ENCODE data around the gene C12orf50. TPM values are rescaled to one million over a fixed set of nuclear protein-coding genes. Genes with fewer than 3 reads are reported as not detected.

The C12orf50 gene
- total and polyA plus RNA-seq, 10 of the 15 experiments (the other 5 are each of a cell fraction or from before 2014, with no cell fraction given), result 0.03 to 0.06 TPM; not detected in 8

DNA sequence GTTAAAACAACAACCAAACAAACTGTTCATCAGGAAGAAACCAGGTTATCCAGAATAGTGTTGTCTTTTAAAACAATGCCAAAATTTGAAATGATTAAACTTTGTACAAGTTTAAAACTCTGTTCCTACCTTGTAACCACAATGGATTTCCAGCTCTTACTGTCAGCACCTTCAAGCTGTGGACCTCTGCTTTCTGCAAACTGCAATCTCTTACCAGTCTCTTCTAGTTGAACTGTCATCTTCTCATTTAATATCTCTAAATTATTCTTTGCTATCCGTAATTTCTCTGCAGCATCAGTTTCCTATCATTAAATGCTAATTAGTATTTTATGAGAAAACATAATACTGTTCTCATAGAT lies 29.5 kb upstream of the C12orf50 start:
- FAIRE-seq (no peak), ATAC-seq (no peak), DNase-seq (ENCODE audit: low read depth, low spot score) (no peak)
- no peaks in the 10 kb centered on the region for H3K9me3 ChIP-seq (replicated peaks; ENCODE audit: control insufficient read depth, insufficient read depth, low read length)
- WGBS (ENCODE audit: insufficient coverage, insufficient replicate concordance, low lambda C conversion rate, missing lambda C conversion rate), result 95% methylated on average over 1 of the region's 1 CpG
- no peak overlapping the region for H3K27ac ChIP-seq (ENCODE audit: control insufficient read depth, insufficient read depth)
- POLR2A ChIA-PET, result interaction anchor here (0.5 kb wide), 1 partner anchor 36 kb away, joined by 4 read pairs; no protein-coding TSS in a partner anchor
- no TSS peak for BruUV-seq (replicated peaks)
- SMC1A ChIA-PET (ENCODE audit: uncharacterized antibody, unreplicated experiment), result interaction anchor here (1.6 kb wide), 1 partner anchor 21 kb away, joined by 5 read pairs; no protein-coding TSS in a partner anchor
- peaks cover 0 to 2% of the 10 kb centered on the region in 2 experiments; a peak in 1 of 4 replicates for H3K36me3 ChIP-seq (ENCODE audit: control insufficient read depth in 2 of 2, insufficient read depth in 2 of 2, low read length in 1 of 2)
- H3K4me2 ChIP-seq (ENCODE audit: control insufficient read depth, insufficient read depth), result no peak overlapping the region
- no peaks in the 10 kb centered on the region for H3K27me3 ChIP-seq (replicated peaks in 1 of 2; ENCODE audit: control insufficient read depth in 2 of 2, insufficient read depth in 2 of 2, low read length in 1 of 2)
- no peak overlapping the region for H3K9ac ChIP-seq (ENCODE audit: control insufficient read depth, insufficient read depth, low read length)
- no peaks in the 10 kb centered on the region for H3K79me2 ChIP-seq (ENCODE audit: control insufficient read depth, insufficient read depth, low read length)
- H4K20me1 ChIP-seq (ENCODE audit: control insufficient read depth, insufficient read depth), result no peaks in the 10 kb centered on the region
- intact Hi-C loops (cut with micrococcal nuclease; ENCODE audit: unreplicated experiment) (no loop called here), in situ Hi-C loops (cut with MboI) (no loop called here)
- RAD21 ChIA-PET (ENCODE audit: unreplicated experiment), result interaction anchor here (1.3 kb wide), 1 partner anchor 12 kb away, joined by 3 read pairs; no protein-coding TSS in a partner anchor
- no peaks in the 10 kb centered on the region for H3K4me1 ChIP-seq (ENCODE audit: control insufficient read depth, insufficient read depth, low read length)
- no peak overlapping the region for H3K4me3 ChIP-seq
- H2AFZ ChIP-seq (ENCODE audit: control insufficient read depth, low read depth, low read length), result no peak overlapping the region
- CTCF ChIA-PET, result interaction anchor here (1.0 to 1.1 kb wide), 2 partner anchors 10 to 21 kb away, joined by 3 to 4 read pairs; no protein-coding TSS in a partner anchor
- no peak for TF ChIP-seq FOXM1 (IDR thresholded peaks at IDR 0.05; ENCODE audit: low read depth, low read length)
- TF ChIP-seq, protein P1, sequence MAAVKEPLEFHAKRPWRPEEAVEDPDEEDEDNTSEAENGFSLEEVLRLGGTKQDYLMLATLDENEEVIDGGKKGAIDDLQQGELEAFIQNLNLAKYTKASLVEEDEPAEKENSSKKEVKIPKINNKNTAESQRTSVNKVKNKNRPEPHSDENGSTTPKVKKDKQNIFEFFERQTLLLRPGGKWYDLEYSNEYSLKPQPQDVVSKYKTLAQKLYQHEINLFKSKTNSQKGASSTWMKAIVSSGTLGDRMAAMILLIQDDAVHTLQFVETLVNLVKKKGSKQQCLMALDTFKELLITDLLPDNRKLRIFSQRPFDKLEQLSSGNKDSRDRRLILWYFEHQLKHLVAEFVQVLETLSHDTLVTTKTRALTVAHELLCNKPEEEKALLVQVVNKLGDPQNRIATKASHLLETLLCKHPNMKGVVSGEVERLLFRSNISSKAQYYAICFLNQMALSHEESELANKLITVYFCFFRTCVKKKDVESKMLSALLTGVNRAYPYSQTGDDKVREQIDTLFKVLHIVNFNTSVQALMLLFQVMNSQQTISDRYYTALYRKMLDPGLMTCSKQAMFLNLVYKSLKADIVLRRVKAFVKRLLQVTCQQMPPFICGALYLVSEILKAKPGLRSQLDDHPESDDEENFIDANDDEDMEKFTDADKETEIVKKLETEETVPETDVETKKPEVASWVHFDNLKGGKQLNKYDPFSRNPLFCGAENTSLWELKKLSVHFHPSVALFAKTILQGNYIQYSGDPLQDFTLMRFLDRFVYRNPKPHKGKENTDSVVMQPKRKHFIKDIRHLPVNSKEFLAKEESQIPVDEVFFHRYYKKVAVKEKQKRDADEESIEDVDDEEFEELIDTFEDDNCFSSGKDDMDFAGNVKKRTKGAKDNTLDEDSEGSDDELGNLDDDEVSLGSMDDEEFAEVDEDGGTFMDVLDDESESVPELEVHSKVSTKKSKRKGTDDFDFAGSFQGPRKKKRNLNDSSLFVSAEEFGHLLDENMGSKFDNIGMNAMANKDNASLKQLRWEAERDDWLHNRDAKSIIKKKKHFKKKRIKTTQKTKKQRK (IDR thresholded peaks at IDR 0.05; ENCODE audit: low read depth, low read length), result no peak
- no peak for TF ChIP-seq ZNF592 (IDR thresholded peaks at IDR 0.05)
- TF ChIP-seq, protein P2, sequence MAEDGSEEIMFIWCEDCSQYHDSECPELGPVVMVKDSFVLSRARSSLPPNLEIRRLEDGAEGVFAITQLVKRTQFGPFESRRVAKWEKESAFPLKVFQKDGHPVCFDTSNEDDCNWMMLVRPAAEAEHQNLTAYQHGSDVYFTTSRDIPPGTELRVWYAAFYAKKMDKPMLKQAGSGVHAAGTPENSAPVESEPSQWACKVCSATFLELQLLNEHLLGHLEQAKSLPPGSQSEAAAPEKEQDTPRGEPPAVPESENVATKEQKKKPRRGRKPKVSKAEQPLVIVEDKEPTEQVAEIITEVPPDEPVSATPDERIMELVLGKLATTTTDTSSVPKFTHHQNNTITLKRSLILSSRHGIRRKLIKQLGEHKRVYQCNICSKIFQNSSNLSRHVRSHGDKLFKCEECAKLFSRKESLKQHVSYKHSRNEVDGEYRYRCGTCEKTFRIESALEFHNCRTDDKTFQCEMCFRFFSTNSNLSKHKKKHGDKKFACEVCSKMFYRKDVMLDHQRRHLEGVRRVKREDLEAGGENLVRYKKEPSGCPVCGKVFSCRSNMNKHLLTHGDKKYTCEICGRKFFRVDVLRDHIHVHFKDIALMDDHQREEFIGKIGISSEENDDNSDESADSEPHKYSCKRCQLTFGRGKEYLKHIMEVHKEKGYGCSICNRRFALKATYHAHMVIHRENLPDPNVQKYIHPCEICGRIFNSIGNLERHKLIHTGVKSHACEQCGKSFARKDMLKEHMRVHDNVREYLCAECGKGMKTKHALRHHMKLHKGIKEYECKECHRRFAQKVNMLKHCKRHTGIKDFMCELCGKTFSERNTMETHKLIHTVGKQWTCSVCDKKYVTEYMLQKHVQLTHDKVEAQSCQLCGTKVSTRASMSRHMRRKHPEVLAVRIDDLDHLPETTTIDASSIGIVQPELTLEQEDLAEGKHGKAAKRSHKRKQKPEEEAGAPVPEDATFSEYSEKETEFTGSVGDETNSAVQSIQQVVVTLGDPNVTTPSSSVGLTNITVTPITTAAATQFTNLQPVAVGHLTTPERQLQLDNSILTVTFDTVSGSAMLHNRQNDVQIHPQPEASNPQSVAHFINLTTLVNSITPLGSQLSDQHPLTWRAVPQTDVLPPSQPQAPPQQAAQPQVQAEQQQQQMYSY (CRISPR knock-in tag; IDR thresholded peaks at IDR 0.05), result no peak
- TF ChIP-seq RFX5 (IDR thresholded peaks at IDR 0.05; ENCODE audit: low read depth, low read length), result no peak
- no peak for TF ChIP-seq IRF3 (IDR thresholded peaks at IDR 0.05)
- TF ChIP-seq WRNIP1 (IDR thresholded peaks at IDR 0.05; ENCODE audit: borderline replicate concordance, low read depth, low read length), result no peak
- no peak for TF ChIP-seq NR2C2 (IDR thresholded peaks at IDR 0.05; ENCODE audit: borderline replicate concordance, control insufficient read depth, insufficient read length, low read depth)
- TF ChIP-seq IKZF1 (conservative IDR thresholded peaks at IDR 0.05), result no peak
- TF ChIP-seq FOXK2 (IDR thresholded peaks at IDR 0.05), result no peak
- TF ChIP-seq FOS (IDR thresholded peaks at IDR 0.05; ENCODE audit: borderline replicate concordance, extremely low read depth, insufficient read length), result no peak
